Measurements from ENCODE around the gene NKX2-8. TPM values are rescaled to one million over a fixed set of nuclear protein-coding genes. Genes with fewer than 3 reads are reported as not detected.
"Not testable (repeated sequence)": the region's sequence is repeated elsewhere in the genome, so short reads cannot be mapped to it uniquely, and the experiment has no call there.

Gene NKX2-8
- total RNA-seq, 1 donor from 2014 or later, result not detected

DNA sequence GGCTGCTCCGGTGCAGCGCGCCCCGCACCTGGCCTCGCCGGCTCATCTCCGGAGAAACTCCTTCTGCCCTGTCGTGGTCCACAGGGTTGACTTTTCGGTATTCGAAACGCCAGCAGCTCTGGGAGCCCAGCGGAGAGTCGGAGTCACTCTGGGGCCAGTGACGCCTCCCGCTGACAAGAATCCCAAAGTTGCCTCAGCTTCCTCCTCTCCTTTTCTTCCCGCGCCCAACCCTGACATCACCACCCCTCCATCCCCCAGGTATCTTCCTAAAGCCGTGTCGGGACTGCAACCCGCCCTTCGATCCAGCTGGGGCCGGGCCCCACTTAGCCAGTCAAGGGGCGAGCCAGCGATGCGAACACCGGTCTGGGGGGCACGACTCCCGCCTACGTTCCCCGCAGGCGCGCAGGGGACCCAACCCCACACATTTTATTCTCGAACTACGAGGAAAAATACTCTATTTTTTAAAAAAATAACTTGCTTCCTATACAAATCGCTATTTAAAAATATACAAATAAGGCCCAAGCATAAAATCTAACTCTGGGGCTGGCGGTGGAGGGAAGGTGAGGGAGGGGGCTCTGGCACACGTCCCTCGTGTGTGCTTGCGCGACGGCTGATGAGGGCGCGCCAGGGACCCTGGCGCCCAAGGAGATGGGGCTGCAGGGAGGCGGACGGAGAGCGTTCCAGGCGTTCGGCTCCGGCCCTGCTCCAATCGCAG, 2.1 kb downstream of the NKX2-8 start:
- DNase-seq, result no peak

DNA sequence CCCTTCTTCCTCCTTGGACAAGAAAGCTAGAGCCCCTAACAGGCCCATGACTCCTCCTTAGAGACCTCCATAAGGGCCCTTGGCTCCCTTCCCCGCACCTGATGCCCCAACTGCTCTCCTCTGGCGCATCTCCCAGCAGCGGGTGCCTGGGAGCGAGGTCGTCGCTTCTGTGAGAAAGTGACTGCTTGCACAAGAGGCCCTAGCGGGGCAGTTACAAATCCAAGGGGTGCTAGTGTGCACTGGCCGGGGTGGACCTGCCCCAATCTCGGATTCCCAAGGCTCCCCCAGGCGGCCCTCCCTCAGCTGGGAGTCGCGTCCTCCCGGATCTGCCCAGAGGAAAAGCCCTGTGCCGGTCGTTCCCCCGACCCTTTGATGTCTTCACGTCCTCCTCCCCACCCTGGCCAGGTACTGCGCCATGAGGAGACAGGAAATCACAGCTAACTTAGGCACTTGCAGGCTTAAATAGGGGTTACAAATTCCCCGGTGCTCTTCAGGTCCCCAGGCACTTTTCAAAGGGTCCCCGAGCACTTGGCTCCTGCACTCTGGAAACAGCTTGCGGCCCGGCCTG, 2.8 kb downstream of the NKX2-8 start:
- DNase-seq, result no peak

DNA sequence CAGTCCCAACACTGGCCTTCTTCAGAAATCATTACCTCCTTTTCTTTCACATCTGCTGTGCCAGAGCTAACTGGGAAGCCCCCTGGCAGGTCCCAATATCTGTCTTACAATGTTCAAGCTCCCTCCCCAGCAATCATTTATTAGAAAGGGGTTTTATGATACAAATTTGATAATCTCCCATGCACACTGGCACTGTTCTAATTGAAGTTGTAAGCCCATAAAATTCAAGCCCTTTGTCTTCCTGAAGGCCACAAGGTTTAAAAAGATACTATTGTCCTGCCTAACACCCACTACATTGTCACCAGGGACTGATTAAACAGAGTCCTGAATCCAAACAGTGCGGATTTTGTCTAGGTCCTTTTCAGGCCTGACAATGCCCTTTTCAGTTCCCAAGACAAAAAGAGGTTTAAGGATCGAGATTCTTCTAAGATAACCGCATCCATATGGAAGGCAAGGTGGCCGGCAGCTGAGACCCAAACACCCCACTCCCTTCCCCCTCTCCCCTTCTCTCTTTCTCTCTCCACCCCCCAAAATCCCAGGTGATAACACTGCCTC, 3.3 kb downstream of the NKX2-8 start:
- no peak for DNase-seq

DNA sequence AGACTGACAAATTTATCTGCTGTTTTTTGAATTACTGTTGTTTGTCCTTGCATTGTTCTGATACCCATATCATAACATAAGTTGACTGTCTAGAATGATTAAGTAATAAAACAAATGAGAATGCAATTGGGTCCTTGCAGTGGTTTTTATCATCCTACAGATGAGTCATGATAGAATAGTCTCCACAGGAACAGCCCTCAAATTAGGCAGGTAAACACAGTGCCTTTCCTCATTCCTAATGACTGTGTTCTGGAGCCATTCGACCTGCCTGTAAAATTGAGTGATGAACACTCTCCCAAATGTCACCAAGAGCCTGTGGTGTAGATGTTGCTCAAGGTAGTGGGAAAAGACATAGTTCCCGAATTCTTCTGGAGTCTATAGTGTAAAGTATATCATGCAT, 12.3 kb downstream of the NKX2-8 start:
- no peak for DNase-seq

DNA sequence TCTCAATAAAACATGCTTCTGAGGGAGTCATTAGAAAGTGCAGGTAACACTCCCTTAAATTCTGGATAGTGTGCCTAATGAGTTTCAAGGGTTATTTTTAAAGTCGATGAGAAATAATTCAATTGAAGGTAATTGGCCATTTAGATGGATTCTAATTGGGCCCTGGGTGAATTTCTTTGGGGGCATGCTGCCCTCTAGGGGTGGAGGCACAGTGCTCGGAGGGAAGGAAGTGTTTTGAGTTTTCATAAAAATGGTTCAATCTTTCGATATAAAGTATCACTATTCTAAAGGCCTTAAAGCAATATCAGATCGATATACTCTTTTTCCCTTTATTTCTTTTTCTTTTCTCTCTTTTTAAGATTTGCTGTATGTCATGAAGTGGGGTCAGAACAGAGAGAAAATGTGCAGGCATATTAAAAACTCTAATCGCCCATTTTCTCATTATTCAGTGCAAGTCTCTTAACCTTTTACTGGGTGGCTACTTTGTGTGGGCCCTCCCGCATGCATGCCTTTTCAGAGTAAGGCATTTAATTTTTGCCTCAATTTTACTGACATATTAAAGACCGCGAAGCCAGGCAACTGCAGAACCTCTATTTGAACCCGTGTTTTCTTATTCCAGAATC, 25.5 kb downstream of the NKX2-8 start:
- DNase-seq, result no peak

DNA sequence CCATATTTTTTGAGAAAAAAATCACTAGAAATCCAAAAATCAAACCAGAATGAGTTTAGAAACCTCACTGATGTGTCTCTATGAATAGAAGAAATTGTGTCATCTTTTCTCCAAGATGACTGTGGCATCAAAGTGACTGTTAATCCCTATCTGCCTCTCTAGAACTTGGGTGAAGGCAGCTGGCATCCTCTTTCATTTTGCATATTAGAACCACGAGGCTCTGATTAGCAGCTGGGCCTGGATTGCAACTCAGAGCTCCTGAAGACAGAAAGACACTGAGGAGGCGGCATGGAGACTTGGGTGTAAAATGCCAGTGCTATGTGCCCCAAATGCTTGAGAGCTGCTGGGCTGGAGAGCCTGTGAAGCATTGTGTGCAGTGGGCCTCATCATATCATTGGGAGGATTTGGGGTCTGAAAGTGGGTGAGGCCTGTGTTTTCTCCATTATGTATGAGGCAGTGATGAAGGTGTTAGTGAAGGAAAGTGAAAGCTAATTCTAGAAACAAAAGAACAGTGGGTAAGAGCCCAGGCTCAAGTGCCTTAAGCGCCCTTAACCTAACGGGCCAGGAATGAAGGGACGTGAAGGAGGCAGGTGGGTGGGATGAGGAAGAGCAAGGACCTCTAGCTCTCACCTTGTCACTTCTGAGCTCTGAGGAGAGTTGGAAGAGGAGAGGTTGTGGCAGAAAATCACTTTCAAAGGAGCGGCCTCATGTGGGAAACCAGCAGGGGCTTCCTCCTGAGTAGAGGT, 26.2 kb downstream of the NKX2-8 start:
- no peak for DNase-seq

DNA sequence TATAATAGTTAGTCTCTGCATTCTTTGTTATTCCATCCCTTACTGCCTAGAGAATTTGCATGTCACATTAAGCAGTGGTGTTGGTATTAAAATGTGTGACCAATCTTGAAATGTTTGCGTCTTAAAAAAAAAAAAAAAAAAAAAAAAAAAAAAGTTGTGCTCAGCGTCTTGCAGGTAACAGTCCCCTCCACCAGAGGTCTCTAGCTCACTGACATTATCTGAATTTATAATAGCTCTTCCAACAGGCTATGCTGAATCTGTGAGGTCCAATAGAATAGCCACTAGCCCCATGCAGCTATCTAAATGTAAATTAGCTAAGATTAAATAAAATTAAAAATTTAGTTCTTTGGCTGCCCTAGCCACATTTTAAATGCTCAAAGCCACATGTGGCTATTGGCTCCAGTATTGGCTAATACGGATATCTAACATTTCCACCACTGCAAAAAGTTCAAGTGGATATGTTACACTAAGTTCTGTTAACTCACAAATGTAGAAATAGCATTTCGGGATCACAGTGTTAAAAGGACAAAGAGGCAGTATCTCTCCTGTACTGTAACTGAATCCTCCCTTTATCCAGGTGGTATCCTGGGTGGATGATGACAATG, 28.7 kb downstream of the NKX2-8 start:
- peak; percentile 6 for DNase-seq

DNA sequence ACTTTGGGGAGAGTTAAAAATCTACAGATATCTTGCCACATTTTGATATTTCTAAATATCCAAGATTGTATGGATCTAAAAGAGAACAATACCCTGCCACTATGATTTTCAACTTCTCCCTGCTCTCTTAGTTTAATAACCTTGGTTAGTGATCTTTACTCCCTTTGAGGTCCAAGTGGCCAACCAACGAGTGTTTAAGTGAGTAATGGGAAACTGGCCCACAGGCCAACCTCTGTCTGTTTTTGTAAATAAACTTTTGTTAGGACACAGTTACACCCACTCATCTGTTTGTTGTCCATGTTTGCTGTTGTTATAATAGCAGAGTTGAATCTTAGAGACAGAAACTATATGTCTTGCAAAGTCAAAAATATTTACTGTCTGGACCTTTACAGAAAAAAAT, 31.5 kb downstream of the NKX2-8 start:
- no peak for DNase-seq

DNA sequence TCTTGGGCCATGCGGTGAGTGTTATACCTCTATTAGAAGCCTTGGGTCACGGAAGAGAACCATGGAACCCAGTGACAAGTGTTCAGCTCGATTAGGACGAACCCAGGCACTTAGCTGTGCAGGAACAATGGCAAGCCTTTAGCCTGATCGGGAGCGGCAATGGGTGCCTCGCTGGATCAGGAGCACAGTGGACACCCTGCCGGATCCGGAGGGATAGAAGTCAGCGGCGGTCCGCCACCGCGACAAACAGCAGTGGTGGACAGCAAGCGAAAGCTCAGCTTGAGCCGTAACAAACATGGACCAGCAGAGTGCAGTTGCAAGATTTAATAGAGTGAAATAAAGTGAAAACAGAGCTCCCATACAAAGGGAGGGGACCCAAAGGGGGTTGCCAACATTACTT, 38.1 kb downstream of the NKX2-8 start:
- not testable (repeated sequence) for DNase-seq

DNA sequence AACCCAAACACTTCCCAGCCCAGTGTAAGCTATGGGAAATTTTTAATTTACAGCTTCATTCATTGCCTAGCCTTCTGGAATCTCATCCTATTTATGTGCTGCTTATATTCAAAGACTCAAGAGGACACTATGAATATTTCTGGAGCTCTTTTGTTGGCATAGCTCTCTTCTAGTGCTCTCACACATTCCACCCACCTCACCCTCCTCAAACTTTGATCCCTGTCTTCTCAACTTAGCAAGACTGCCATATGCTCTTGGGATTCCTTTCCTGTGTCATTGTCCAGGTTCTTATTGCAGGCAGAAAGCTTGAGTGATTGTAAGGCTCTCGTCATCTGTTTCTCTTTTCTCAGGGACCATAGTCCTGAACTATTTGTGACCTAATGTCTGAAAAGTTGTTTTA, 44.4 kb downstream of the NKX2-8 start:
- DNase-seq, result no peak

Other genes with a start within 250 kb of the NKX2-8 start
- not detected for gene NKX2-1, start 62.4 kb downstream of the NKX2-8 start, total RNA-seq
- gene PAX9, start 79.2 kb upstream of the NKX2-8 start, total RNA-seq, result 2.8 TPM

Measured in skin of body (tissue), 2 donors.